ENCODE results near the gene SYT2.

Gene SYT2

GRCh38 chr1:202584707-202585589 is 125.3 kb downstream of the SYT2 start:
- TF ChIP-seq POLR2AphosphoS5 (IDR thresholded peaks at IDR 0.05; ENCODE audit: low read depth, low read length) (no peak), REST (IDR thresholded peaks at IDR 0.05; ENCODE audit: insufficient read depth in 1 of 2, low read depth in 2 of 2, low read length in 2 of 2) (no peak), FOXP2 (optimal IDR thresholded peaks at IDR 0.05; ENCODE audit: borderline replicate concordance, extremely low read depth, extremely low read length, insufficient read depth) (no peak), SIN3A (IDR thresholded peaks at IDR 0.05; ENCODE audit: borderline replicate concordance, insufficient read depth, low read length) (no peak), TAF1 (IDR thresholded peaks at IDR 0.05; ENCODE audit: borderline replicate concordance, insufficient read depth, low read length) (no peak)

- peak in 1 of 2 experiments; percentile 71; a peak in 2 of 4 replicates for TF ChIP-seq REST (IDR thresholded peaks at IDR 0.05; ENCODE audit: insufficient read depth in 1 of 2, low read depth in 2 of 2, low read length in 2 of 2)
Observed at GRCh38 chr1:202582350-202582749, 127.9 kb downstream of the SYT2 start.

GRCh38 chr1:202580619-202581018 is 129.6 kb downstream of the SYT2 start:
- TF ChIP-seq POLR2AphosphoS5 (IDR thresholded peaks at IDR 0.05; ENCODE audit: low read depth, low read length) = no peak
- TF ChIP-seq SIN3A (IDR thresholded peaks at IDR 0.05; ENCODE audit: borderline replicate concordance, insufficient read depth, low read length) = no peak
- no peak for TF ChIP-seq FOXP2 (optimal IDR thresholded peaks at IDR 0.05; ENCODE audit: borderline replicate concordance, extremely low read depth, extremely low read length, insufficient read depth)
- TF ChIP-seq TAF1 (IDR thresholded peaks at IDR 0.05; ENCODE audit: borderline replicate concordance, insufficient read depth, low read length) = no peak
- no peak; a peak in 1 of 4 replicates for TF ChIP-seq REST (IDR thresholded peaks at IDR 0.05; ENCODE audit: insufficient read depth in 1 of 2, low read depth in 2 of 2, low read length in 2 of 2)

- TF ChIP-seq TAF1 (IDR thresholded peaks at IDR 0.05; ENCODE audit: borderline replicate concordance, insufficient read depth, low read length) (no peak), FOXP2 (optimal IDR thresholded peaks at IDR 0.05; ENCODE audit: borderline replicate concordance, extremely low read depth, extremely low read length, insufficient read depth) (no peak), POLR2AphosphoS5 (IDR thresholded peaks at IDR 0.05; ENCODE audit: low read depth, low read length) (no peak), REST (IDR thresholded peaks at IDR 0.05; ENCODE audit: insufficient read depth in 1 of 2, low read depth in 2 of 2, low read length in 2 of 2) (no peak), SIN3A (IDR thresholded peaks at IDR 0.05; ENCODE audit: borderline replicate concordance, insufficient read depth, low read length) (no peak)
Observed at GRCh38 chr1:202579806-202580205, 130.4 kb downstream of the SYT2 start.

All from PFSK-1 (cell line).